ENCODE measurements around the gene RTN4IP1. TPM values are rescaled to one million over a fixed set of nuclear protein-coding genes. Genes with fewer than 3 reads are reported as not detected.

The RTN4IP1 gene
- polyA plus RNA-seq (8.1 and 8.5 TPM in 2 replicates), polyA minus RNA-seq (10.0 and 12.5 TPM in 2 replicates)

- Histone ChIP-seq H3F3A (ENCODE audit: insufficient read depth, low read length, poor library complexity, severe bottlenecking) (no peaks in the 10 kb centered on the region), H3K79me2 (replicated peaks; ENCODE audit: insufficient read depth, low read length) (peaks cover 23% of the 10 kb centered on the region)
Observed at GRCh38 chr6:106629103-106629858, at the start of gene RTN4IP1, which contains the start of gene QRSL1. Gene RTN4IP1 (minus strand): TSS chr6:106629498. CDS start chr6:106629021, 477 bp downstream. Gene QRSL1 (plus strand): TSS chr6:106629578. CDS start chr6:106629682, 104 bp downstream.

DNA sequence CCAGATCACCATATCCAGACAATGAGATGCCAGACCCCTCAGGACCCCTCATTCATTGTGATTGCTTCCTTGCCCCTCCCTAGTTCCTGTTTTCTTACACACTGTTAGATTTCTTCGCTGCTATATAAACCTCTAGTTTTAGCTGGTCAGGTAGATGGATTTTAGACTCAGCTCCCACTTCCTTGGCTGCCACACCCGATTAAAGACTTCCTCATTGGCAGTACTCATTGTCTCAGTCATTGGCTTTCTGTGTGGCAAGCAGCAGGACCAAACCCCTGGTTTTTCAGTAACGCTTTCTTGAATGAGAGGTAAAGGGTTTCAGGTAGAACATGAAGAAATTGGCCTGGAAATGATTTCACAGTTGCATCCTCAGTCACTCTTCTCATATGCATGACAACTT lies 48.0 kb upstream of the RTN4IP1 start:
- Histone ChIP-seq H4K20me1 (ENCODE audit: insufficient read depth) (no peaks in the 10 kb centered on the region), H3K79me2 (replicated peaks; ENCODE audit: insufficient read depth, low read length) (no peaks in the 10 kb centered on the region), H3K4me2 (ENCODE audit: low read length) (no peak overlapping the region), H3K27me3 (ENCODE audit: insufficient read depth, low read depth, low read length) (no peaks in the 10 kb centered on the region), H3K9me2 (ENCODE audit: insufficient read depth, low read length) (no peaks in the 10 kb centered on the region), H3F3A (ENCODE audit: insufficient read depth, low read length, poor library complexity, severe bottlenecking) (no peaks in the 10 kb centered on the region), H3K9ac (ENCODE audit: low read length) (no peak overlapping the region), H2AFZ (ENCODE audit: low read depth, low read length) (no peak overlapping the region), H3K9me3 (ENCODE audit: low read length) (no peaks in the 10 kb centered on the region), H3K27ac (ENCODE audit: low read length) (no peak overlapping the region), H3K36me3 (ENCODE audit: insufficient read depth, low read length) (no peaks in the 10 kb centered on the region), H3K4me3 (ENCODE audit: low read length) (no peak overlapping the region)
- TF ChIP-seq, protein P1, sequence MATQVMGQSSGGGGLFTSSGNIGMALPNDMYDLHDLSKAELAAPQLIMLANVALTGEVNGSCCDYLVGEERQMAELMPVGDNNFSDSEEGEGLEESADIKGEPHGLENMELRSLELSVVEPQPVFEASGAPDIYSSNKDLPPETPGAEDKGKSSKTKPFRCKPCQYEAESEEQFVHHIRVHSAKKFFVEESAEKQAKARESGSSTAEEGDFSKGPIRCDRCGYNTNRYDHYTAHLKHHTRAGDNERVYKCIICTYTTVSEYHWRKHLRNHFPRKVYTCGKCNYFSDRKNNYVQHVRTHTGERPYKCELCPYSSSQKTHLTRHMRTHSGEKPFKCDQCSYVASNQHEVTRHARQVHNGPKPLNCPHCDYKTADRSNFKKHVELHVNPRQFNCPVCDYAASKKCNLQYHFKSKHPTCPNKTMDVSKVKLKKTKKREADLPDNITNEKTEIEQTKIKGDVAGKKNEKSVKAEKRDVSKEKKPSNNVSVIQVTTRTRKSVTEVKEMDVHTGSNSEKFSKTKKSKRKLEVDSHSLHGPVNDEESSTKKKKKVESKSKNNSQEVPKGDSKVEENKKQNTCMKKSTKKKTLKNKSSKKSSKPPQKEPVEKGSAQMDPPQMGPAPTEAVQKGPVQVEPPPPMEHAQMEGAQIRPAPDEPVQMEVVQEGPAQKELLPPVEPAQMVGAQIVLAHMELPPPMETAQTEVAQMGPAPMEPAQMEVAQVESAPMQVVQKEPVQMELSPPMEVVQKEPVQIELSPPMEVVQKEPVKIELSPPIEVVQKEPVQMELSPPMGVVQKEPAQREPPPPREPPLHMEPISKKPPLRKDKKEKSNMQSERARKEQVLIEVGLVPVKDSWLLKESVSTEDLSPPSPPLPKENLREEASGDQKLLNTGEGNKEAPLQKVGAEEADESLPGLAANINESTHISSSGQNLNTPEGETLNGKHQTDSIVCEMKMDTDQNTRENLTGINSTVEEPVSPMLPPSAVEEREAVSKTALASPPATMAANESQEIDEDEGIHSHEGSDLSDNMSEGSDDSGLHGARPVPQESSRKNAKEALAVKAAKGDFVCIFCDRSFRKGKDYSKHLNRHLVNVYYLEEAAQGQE (IDR thresholded peaks at IDR 0.05; ENCODE audit: borderline replicate concordance) = no peak
- TF ChIP-seq RAD21 (conservative IDR thresholded peaks at IDR 0.05) (no peak), MXI1 (conservative IDR thresholded peaks at IDR 0.05; ENCODE audit: poor library complexity, severe bottlenecking) (no peak), TAF1 (IDR thresholded peaks at IDR 0.05; ENCODE audit: low read depth) (no peak)
- TF ChIP-seq, protein P2, sequence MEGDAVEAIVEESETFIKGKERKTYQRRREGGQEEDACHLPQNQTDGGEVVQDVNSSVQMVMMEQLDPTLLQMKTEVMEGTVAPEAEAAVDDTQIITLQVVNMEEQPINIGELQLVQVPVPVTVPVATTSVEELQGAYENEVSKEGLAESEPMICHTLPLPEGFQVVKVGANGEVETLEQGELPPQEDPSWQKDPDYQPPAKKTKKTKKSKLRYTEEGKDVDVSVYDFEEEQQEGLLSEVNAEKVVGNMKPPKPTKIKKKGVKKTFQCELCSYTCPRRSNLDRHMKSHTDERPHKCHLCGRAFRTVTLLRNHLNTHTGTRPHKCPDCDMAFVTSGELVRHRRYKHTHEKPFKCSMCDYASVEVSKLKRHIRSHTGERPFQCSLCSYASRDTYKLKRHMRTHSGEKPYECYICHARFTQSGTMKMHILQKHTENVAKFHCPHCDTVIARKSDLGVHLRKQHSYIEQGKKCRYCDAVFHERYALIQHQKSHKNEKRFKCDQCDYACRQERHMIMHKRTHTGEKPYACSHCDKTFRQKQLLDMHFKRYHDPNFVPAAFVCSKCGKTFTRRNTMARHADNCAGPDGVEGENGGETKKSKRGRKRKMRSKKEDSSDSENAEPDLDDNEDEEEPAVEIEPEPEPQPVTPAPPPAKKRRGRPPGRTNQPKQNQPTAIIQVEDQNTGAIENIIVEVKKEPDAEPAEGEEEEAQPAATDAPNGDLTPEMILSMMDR (IDR thresholded peaks at IDR 0.05; ENCODE audit: poor library complexity, severe bottlenecking) = no peak

More at GRCh38 chr6:106629103-106629858, at the start of gene RTN4IP1, which contains the start of gene QRSL1:
- TF ChIP-seq, protein P2 (IDR thresholded peaks at IDR 0.05; ENCODE audit: poor library complexity, severe bottlenecking) = no peak
- TF ChIP-seq TAF1 (IDR thresholded peaks at IDR 0.05; ENCODE audit: low read depth) (peak; percentile 75), SMC3 (conservative IDR thresholded peaks at IDR 0.05; ENCODE audit: poor library complexity) (peak; percentile 14), POLR2AphosphoS5 (IDR thresholded peaks at IDR 0.05) (peak; percentile 58), EP300 (conservative IDR thresholded peaks at IDR 0.05; ENCODE audit: poor library complexity, severe bottlenecking) (no peak), MXI1 (conservative IDR thresholded peaks at IDR 0.05; ENCODE audit: poor library complexity, severe bottlenecking) (peak; percentile 98), EZH2 (IDR thresholded peaks at IDR 0.05; ENCODE audit: borderline replicate concordance, insufficient read depth, low read length, poor library complexity, severe bottlenecking) (no peak), RAD21 (conservative IDR thresholded peaks at IDR 0.05) (no peak)
- TF ChIP-seq, protein P1 (IDR thresholded peaks at IDR 0.05; ENCODE audit: borderline replicate concordance) = peak; percentile 86
- Histone ChIP-seq H3K4me2 (ENCODE audit: low read length) (peak within 1 kb of the TSS; percentile 81), H3K4me3 (ENCODE audit: low read length) (peak within 1 kb of the TSS; percentile 87), H2AFZ (ENCODE audit: low read depth, low read length) (peak within 1 kb of the TSS; percentile 91), H3K9me2 (ENCODE audit: insufficient read depth, low read length) (no peaks in the 10 kb centered on the region), H3K36me3 (ENCODE audit: insufficient read depth, low read length) (no peaks in the 10 kb centered on the region), H3K27ac (ENCODE audit: low read length) (peak within 1 kb of the TSS; percentile 73), H3K9ac (ENCODE audit: low read length) (peak within 1 kb of the TSS; percentile 80), H4K20me1 (ENCODE audit: insufficient read depth) (no peaks in the 10 kb centered on the region), H3K9me3 (ENCODE audit: low read length) (no peaks in the 10 kb centered on the region), H3K27me3 (ENCODE audit: insufficient read depth, low read depth, low read length) (no peaks in the 10 kb centered on the region)
